HG02763 (cell line): ENCODE measurements around the gene RPTOR.

ENCODE experiments used
- ATAC-seq: cut with Tn5 transposase; IDR thresholded peaks from one replicate; pipeline ENCODE4 v1.9.1; 2021; ENCODE audit warnings: mild to moderate bottlenecking, moderate library complexity; ENCODE audit not compliant: unreplicated experiment

Gene RPTOR

GRCh38 chr17:80659651-80660050, 115.0 kb downstream of the RPTOR start:
- ATAC-seq, result no peak

DNA sequence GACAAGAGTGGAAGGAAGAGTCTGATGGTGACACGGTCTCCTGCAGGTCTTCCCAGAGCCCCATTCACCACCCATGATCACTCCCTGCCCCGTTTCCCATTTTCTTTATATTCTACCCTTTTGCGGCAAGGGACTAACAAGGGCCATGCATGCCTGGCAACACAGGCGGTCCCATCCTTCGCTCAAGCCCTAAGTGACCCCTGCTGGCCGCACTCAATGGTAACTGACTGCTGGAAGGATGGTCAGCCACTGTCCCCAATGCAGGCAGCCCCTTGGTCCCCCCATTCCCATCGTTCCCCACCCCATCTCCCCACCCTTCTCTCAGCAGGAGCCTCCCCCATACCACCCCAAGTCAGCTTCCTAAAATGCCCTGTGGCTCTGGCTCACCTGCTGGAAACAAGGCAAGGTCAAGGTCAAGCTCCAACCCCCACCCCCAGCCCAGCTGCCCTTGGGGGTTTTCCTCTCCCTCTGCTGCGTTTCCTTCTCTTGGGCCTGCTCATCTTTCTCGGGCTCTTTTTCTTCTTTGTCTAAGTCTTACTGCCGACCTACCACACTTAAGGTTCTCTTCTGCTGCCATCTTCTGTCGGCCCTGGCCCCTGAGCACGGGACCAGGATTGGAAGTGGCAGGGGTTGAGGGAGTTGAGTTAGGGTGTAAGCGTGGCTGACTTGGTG, 116.0 kb downstream of the RPTOR start:
- ATAC-seq, result no peak

- no peak for ATAC-seq
These were observed 117.9 kb downstream of the RPTOR start for GRCh38 chr17:80662557-80662956.

GRCh38 chr17:80663781-80664206, 119.2 kb downstream of the RPTOR start:
- ATAC-seq, result no peak

GRCh38 chr17:80664217-80664790, 119.7 kb downstream of the RPTOR start:
- ATAC-seq, result no peak

DNA sequence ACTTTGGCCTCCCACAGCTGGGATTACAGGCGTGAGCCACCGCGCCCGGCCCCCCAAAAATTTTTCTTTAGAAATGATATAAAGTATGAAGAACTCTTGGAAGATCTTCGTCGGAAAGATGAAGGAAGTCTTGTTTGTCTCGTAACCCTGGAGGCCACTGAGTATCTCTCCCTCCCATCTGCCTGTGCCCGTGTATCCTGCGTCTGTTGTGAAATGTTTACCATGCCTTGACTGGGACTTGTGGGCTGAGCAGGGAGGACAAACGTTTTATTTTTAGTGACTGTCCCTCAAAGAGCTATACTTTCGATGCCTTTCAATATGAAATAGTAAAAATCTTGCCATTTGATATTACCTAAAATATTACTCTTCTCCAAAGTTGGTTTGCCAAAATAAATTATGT, 121.2 kb downstream of the RPTOR start:
- ATAC-seq, result no peak

DNA sequence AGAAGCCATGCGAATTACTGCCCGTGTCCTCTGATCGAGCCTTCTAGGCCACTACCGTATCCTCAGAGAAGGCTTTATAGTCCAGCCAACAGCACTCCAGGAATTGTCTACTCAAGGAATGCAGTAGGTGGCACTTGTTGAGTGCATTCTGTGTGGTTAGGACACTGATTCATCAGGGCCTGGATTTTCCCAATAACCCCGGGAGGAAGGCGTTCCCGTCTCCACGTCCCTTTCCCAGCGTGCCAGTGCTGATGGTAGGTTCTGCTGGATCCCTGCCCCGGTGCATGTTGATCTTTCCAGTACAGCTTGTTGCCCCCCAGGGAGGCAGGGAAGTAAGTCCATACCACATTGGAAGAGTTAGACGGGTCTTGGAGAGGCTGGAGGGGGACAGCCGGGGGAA, 122.2 kb downstream of the RPTOR start:
- ATAC-seq, result no peak

DNA sequence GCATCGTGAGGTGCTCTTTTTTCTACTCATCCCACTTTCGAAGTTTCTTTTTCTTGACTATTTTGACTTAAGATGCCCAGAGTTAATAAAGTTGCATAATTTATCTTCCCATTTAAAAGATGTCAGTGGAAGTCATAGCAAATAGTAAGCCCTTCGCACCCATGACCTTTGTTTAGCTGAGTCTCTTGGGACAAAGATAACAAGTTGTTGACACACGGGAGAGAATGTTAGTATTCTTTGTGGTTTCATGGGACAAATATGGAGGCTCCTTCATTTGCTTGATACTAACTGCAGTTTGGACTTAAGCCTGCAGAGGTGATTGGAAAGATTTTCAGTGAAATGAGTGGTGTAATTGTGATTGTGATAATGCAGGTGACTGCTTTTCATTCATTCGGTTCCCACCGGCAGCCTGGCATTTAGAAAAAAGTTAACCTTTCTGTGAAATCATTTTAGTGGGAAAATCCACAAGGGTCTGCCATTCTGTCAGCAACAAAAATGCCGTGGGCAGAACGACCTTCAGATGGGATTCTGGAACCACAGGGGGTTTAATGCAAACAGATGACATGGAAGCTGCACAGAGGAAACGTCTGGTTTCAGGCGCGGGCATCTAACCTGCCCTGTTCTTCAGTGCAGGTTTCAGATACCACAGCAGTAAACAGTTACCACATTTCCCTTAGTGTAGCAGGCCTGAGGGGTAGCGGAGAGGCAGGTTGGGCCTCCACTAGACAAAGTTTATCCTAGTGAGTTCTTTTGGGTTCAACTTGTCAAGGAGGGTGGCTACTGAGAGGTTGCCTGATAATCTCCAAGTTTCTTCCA, 123.0 kb downstream of the RPTOR start:
- no peak for ATAC-seq

DNA sequence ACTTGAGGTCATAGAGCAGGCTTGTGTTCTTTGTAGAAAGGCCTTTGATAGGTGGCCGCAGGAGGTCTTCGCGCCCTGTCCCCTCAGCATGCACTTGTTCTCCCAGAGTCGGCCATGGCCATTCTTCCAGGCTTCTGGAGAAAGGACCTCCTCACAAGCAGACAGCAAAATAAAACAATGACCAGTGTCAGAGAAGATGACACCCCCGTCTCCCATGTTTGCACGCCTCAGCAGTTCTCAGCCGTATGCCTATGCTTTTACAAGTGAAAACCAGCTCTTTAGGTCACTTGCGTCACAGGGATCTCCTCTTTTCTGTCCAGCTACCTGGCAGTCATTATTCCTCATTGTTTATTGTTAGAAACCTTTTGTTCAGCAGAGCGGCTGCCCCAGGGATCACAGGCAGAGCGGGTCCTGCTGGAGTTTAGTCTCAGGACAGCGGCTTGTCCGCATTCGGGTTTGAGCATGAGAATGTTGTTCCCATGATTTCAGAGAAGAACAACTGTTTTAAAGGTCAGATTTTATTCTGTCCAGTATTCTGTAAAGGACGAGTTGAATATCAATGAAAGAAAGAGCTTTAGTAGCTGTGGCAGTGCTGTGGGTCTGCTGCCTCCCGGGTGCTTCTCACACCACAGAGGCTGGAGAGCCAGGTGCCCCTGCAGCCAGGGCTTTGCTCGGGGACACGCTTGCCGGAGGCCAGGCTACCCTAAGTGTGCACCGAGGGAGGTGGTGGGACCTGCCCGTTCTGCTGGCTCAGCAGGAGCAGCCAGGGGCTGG, 123.9 kb downstream of the RPTOR start:
- no peak for ATAC-seq

GRCh38 chr17:80671039-80671824, 126.6 kb downstream of the RPTOR start:
- ATAC-seq, result no peak

- ATAC-seq, result no peak
These were observed 127.1 kb downstream of the RPTOR start for GRCh38 chr17:80671825-80672110.

DNA sequence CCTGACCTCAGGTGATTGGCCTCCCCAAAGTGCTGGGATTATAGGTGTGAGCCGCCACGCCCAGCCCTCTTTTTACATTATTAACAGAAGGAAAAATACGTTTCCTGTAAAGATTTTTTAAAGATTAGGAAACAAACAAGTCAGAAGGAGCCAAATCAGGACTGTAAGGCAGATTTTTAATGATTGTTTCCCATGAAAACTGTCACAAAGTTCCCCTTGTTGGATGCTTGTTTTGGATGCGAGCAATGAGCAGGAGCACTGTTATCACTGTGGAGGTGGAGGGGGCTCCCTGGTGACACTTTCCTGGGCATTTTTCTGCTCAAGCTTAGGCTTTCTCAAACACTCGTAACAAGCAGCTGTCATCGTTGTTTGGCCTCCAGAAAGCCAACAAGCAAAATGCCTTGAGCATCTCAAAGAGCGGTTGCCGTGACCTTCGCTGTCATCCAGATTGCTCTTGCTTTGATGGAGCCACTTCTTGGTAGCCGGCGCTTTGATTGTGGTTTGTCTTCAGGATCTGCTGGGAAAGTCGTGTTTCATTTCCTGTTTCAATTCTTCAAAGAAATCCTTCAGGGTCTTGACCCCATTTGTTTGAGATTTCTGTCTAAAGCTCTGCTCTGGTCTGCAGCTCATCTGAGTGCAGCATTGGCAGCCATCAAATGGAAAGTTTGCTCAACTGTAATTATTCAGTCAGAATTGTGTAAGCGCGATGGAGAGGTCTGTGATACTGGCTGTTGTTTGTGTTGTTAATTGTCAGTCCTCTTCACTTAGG, 128.7 kb downstream of the RPTOR start:
- no peak for ATAC-seq

- ATAC-seq, result no peak
These were observed 130.9 kb downstream of the RPTOR start for GRCh38 chr17:80675438-80676095.

DNA sequence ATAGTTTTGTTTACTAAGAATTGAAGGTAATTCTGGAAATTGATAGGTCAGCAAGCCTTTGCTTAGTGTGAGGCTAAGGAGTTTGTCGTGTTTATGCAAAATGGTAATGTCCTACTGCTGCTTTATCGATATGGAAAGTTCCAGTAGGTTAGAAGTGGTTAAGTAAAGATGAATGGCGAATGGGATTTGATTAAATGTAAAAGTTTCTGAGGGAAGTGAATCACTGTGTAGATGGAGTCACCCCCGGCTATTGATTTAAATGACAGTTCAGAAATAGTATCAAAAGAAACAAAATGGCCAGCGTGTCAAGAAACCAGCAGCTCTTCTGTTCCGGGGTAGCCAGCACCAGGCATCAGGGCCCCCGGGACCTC, 131.4 kb downstream of the RPTOR start:
- ATAC-seq, result no peak

DNA sequence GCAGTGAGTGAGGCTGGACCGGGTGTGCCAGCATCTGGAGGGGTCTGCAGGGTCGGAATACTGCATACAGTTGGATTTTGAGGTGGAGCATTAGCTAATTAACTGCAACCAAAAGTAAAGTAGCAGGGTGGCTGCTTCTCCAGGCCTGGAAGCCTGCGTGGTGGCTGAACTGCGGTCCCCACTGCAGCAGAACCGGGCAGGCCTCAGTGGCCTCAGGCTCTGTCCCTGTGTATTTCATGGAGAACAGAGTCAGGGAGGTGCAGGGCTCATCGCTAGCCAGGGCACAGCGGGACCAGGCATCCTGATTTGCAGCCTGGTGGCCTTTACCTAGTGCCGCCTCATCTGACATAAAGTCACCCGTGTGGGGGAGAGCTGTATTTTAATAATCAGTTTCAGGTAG, 131.9 kb downstream of the RPTOR start:
- ATAC-seq, result no peak

DNA sequence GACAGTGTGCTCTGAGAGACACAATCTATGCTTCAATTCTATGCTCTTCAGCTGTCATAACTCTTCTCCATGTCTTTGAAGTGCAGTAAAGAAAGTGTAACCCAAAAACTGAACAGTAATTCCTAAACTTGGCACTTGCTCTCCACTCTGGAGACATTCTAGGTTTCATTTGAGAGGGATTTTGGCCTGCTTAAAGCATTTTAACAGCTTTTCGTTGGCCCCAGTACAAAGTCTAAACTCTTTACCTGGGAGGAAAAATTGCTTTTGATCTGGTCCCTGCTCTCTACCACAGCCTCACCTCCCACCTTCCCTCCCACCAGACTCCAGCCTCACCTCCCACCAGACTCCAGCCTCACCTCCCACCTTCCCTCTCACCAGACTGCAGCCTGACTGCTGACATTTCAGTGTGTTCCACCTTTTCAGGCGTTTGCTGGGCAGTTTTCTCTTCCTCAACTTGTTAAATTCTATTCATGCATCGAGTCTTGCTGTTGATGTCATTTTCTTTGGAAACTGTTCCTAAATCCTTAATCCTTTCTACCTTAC, 132.6 kb downstream of the RPTOR start:
- ATAC-seq, result no peak

DNA sequence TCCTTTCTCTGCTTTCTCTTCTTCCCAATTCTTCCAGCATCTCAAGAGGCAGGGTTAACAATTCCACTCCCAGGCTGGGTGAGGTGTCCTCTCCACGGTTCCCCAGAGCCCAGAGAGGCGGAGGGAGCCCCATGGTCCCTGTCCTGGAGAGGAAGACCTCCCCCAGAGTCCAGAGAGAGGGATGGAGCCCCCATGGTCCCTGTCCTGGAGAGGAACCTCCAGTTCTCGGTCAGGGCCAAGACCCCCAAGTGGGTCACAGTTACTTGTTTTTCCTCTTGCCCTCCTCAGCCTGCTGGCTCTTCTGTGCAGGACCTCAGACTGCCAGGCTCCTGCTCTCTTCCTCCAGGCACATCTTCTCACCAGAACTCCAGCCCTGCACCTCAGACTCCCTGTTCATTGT, 135.2 kb downstream of the RPTOR start:
- ATAC-seq, result no peak

- no peak for ATAC-seq
These were observed 136.6 kb downstream of the RPTOR start for GRCh38 chr17:80681215-80681614.

- no peak for ATAC-seq
These were observed 137.7 kb downstream of the RPTOR start for GRCh38 chr17:80682372-80682771.
